HL-60 (cell line): ENCODE results near the gene MTMR1.

Source experiments
- DNase-seq, 2 experiments: peaks; one replicate each; pipeline ENCODE4 v3.0.0-alpha.2; 2010 to 2020; ENCODE audit warnings: low read depth in 1 of 2, low spot score in 1 of 2
- H3K27ac ChIP-seq: fragments of 250-450 bp; sonication (Bioruptor Pico); replicated peaks from 2 replicates; pipeline ENCODE4 v1.5.1; 2020; ENCODE audit warnings: mild to moderate bottlenecking, moderate library complexity
- H3K27me3 ChIP-seq: fragments of 250-450 bp; sonication (Bioruptor Pico); 2 replicates; pipeline ENCODE4 v1.5.1; 2021; ENCODE audit warnings: mild to moderate bottlenecking, moderate library complexity; ENCODE audit not compliant: insufficient read depth, poor library complexity, severe bottlenecking
- H3K4me3 ChIP-seq: replicated peaks from 2 replicates; pipeline ENCODE4 v1.5.1; 2011; ENCODE audit warnings: mild to moderate bottlenecking, control low read depth, low read length; ENCODE audit not compliant: insufficient read depth
- CTCF ChIP-seq: IDR thresholded peaks from one replicate; pipeline ENCODE4 v1.5.1; 2011; ENCODE audit warnings: low read length, control low read depth, inconsistent platforms; ENCODE audit not compliant: insufficient read depth
- GABPA ChIP-seq: IDR thresholded peaks from 2 replicates; pipeline ENCODE4 v1.6.1; 2012; ENCODE audit warnings: low read depth
- POLR2AphosphoS5 ChIP-seq: IDR thresholded peaks from 2 replicates; pipeline ENCODE4 v1.6.1; 2012; ENCODE audit warnings: low read depth
- REST ChIP-seq: IDR thresholded peaks from 2 replicates; pipeline ENCODE4 v1.6.1; 2012; ENCODE audit warnings: low read depth; ENCODE audit not compliant: insufficient replicate concordance
- SPI1 ChIP-seq: IDR thresholded peaks from 2 replicates; pipeline ENCODE4 v1.6.1; 2012; ENCODE audit warnings: low read depth, mild to moderate bottlenecking, borderline replicate concordance

Gene MTMR1

GRCh38 chrX:150762258-150763165, 69.3 kb downstream of the MTMR1 start:
- Histone ChIP-seq H3K27ac (no peak overlapping the region), H3K27me3 (no peaks in the 10 kb centered on the region), H3K4me3 (no peak overlapping the region)
- DNase-seq, result no peak
- TF ChIP-seq GABPA (no peak), REST (no peak), POLR2AphosphoS5 (no peak), SPI1 (no peak), CTCF (no peak)

GRCh38 chrX:150763303-150763797, 70.2 kb downstream of the MTMR1 start:
- Histone ChIP-seq H3K27ac (no peak overlapping the region), H3K4me3 (no peak overlapping the region), H3K27me3 (no peaks in the 10 kb centered on the region)
- no peak for TF ChIP-seq SPI1
- no peak for DNase-seq

GRCh38 chrX:150763810-150764209, 70.6 kb downstream of the MTMR1 start:
- DNase-seq, result no peak
- H3K27ac ChIP-seq, result no peak overlapping the region
- no peak for TF ChIP-seq SPI1
- no peak overlapping the region for H3K4me3 ChIP-seq
- no peaks in the 10 kb centered on the region for H3K27me3 ChIP-seq

- no peak overlapping the region for H3K27ac ChIP-seq
Observed at GRCh38 chrX:150765237-150765636, 72.0 kb downstream of the MTMR1 start.

More at GRCh38 chrX:150765237-150765636, 72.0 kb downstream of the MTMR1 start:
- Histone ChIP-seq H3K27me3 (no peaks in the 10 kb centered on the region), H3K4me3 (no peak overlapping the region)
- TF ChIP-seq GABPA (no peak), CTCF (no peak), SPI1 (no peak), REST (no peak), POLR2AphosphoS5 (no peak)
- no peak for DNase-seq
